IMR-90 (cell line): ENCODE results near the gene FNDC5. TPM values are rescaled to one million over a fixed set of nuclear protein-coding genes. Genes with fewer than 3 reads are reported as not detected.

Experiments
- ATAC-seq: fragments of 200-7000 bp; cut with Tn5 transposase; 2 replicates; pipeline ENCODE4 v1.9.1; 2020; ENCODE audit warnings: low read depth, mild to moderate bottlenecking, moderate library complexity
- Bru-seq: library from RNA; stranded (reverse); fragments of 400-500 nt; gene quantifications from one replicate; lab custom pipeline; 2021; lab: Mats Ljungman, UMichigan
- BruChase-seq, 2 experiments: library from RNA; stranded (reverse); fragments of 400-500 nt; gene quantifications; one replicate each; lab custom pipeline; 2021; lab: Mats Ljungman, UMichigan
- BruUV-seq: library from RNA; stranded (reverse); fragments of 400-500 nt; replicated peaks from 2 replicates; lab custom pipeline; 2021; lab: Mats Ljungman, UMichigan
- CTCF ChIA-PET: fragments of 300-600 bp; formaldehyde crosslinking; extraction: SDS; loops from one replicate; lab custom pipeline; 2021; ENCODE audit warnings: antibody characterized with exemption; lab: Yijun Ruan, JAX
- POLR2A ChIA-PET: fragments of 300-600 bp; sonication (Branson Sonifier 250); formaldehyde crosslinking; loops from one replicate; lab custom pipeline; 2022; ENCODE audit warnings: antibody characterized with exemption; ENCODE audit not compliant: unreplicated experiment; lab: Charles Lee
- DNase-seq: peaks from one replicate; pipeline ENCODE4 v3.0.0; 2013
- H2AFZ ChIP-seq: replicated peaks from 2 replicates; pipeline ENCODE3; 2013; ENCODE audit warnings: low read length, mild to moderate bottlenecking; ENCODE audit not compliant: poor library complexity
- H2AK5ac ChIP-seq: 2 replicates; pipeline ENCODE4 v1.6.1; 2013; ENCODE audit warnings: low read depth, low read length, inconsistent platforms
- H2AK9ac ChIP-seq: replicated peaks from 2 replicates; pipeline ENCODE3; 2013; ENCODE audit warnings: mild to moderate bottlenecking, low read depth, low read length, moderate library complexity; ENCODE audit not compliant: poor library complexity
- H2BK120ac ChIP-seq: 2 replicates; pipeline ENCODE4 v1.6.1; 2013; ENCODE audit warnings: low read depth, low read length, inconsistent platforms
- H2BK15ac ChIP-seq: 3 replicates; pipeline ENCODE4 v1.6.1; 2013; ENCODE audit warnings: low read depth, low read length, inconsistent platforms
- H2BK20ac ChIP-seq: 2 replicates; pipeline ENCODE4 v1.6.1; 2013; ENCODE audit warnings: low read depth, mild to moderate bottlenecking, inconsistent platforms, low read length, moderate library complexity
- H2BK5ac ChIP-seq: 2 replicates; pipeline ENCODE4 v1.6.1; 2013; ENCODE audit warnings: mild to moderate bottlenecking, low read depth, low read length, inconsistent platforms; ENCODE audit not compliant: poor library complexity, severe bottlenecking
- H3K14ac ChIP-seq: replicated peaks from 2 replicates; pipeline ENCODE4 v1.6.1; 2013; ENCODE audit warnings: low read depth, low read length, inconsistent platforms
- H3K18ac ChIP-seq: 2 replicates; pipeline ENCODE4 v1.6.1; 2013; ENCODE audit warnings: low read depth, low read length, control low read depth
- H3K23ac ChIP-seq: 2 replicates; pipeline ENCODE4 v1.6.1; 2013; ENCODE audit warnings: low read depth, low read length, inconsistent platforms
- H3K27ac ChIP-seq: 2 replicates; pipeline ENCODE4 v1.5.1; 2013; ENCODE audit warnings: mild to moderate bottlenecking, control low read depth, low read length; ENCODE audit not compliant: insufficient read depth
- H3K27me3 ChIP-seq: 2 replicates; pipeline ENCODE4 v1.6.1; 2013; ENCODE audit warnings: low read length; ENCODE audit not compliant: control insufficient read depth, insufficient read depth
- H3K36me3 ChIP-seq: 2 replicates; pipeline ENCODE4 v1.6.1; 2013; ENCODE audit warnings: low read length, mixed read lengths; ENCODE audit not compliant: control insufficient read depth, insufficient read depth
- H3K4ac ChIP-seq: 2 replicates; pipeline ENCODE4 v1.6.1; 2013; ENCODE audit warnings: low read depth, low read length, inconsistent platforms
- H3K4me1 ChIP-seq: 2 replicates; pipeline ENCODE4 v1.6.1; 2013; ENCODE audit warnings: low read length, mixed read lengths; ENCODE audit not compliant: control insufficient read depth, insufficient read depth
- H3K4me2 ChIP-seq: 2 replicates; pipeline ENCODE4 v1.6.1; 2013; ENCODE audit warnings: low read depth, mild to moderate bottlenecking, control low read depth, low read length, moderate library complexity
- H3K4me3 ChIP-seq: 2 replicates; pipeline ENCODE4 v1.5.1; 2013; ENCODE audit warnings: low read depth, mild to moderate bottlenecking, control low read depth, low read length, moderate library complexity; ENCODE audit not compliant: insufficient read depth
- H3K56ac ChIP-seq: 2 replicates; pipeline ENCODE4 v1.6.1; 2013; ENCODE audit warnings: low read length, inconsistent platforms; ENCODE audit not compliant: insufficient read depth; ENCODE audit errors: extremely low read depth
- H3K79me1 ChIP-seq, 2 experiments: 2 replicates each; pipeline ENCODE4 v1.6.1; 2013; ENCODE audit warnings: low read length in 2 of 2, inconsistent platforms in 1 of 2, low read depth in 1 of 2
- H3K9ac ChIP-seq: 2 replicates; pipeline ENCODE4 v1.6.1; 2013; ENCODE audit warnings: low read depth, low read length, control low read depth
- H3K9me1 ChIP-seq: 2 replicates; pipeline ENCODE4 v1.6.1; 2013; ENCODE audit warnings: low read length, inconsistent platforms; ENCODE audit not compliant: insufficient read depth
- H3K9me3 ChIP-seq: 2 replicates; pipeline ENCODE4 v1.6.1; 2013; ENCODE audit warnings: low read length; ENCODE audit not compliant: control insufficient read depth, insufficient read depth
- H4K20me1 ChIP-seq: 2 replicates; pipeline ENCODE4 v1.6.1; 2013; ENCODE audit warnings: low read length, inconsistent platforms; ENCODE audit not compliant: insufficient read depth
- H4K5ac ChIP-seq: 2 replicates; pipeline ENCODE4 v1.6.1; 2013; ENCODE audit warnings: mild to moderate bottlenecking, low read depth, low read length, control low read depth
- H4K8ac ChIP-seq, 2 experiments: 2 replicates each; pipeline ENCODE4 v1.6.1; 2013; ENCODE audit warnings: low read depth in 2 of 2, low read length in 2 of 2, control low read depth in 1 of 2, inconsistent platforms in 1 of 2
- H4K91ac ChIP-seq: 2 replicates; pipeline ENCODE4 v1.6.1; 2013; ENCODE audit warnings: low read depth, low read length, inconsistent platforms; ENCODE audit not compliant: insufficient read depth
- FOS ChIP-seq: fragments of 150-350 bp; IDR thresholded peaks from 2 replicates; pipeline ENCODE4 v1.6.1; 2016; ENCODE audit warnings: low read depth, low read length
- MAZ ChIP-seq: IDR thresholded peaks from 2 replicates; pipeline ENCODE4 v1.6.1; 2012; ENCODE audit warnings: low read depth, mild to moderate bottlenecking, low read length, improper control_type of control experiment, moderate library complexity, borderline replicate concordance
- WGBS, 2 experiments: methylation state at CpG; one replicate each; pipeline versions ENCODE4 v1.1.5 to v1.1.7; 2013; ENCODE audit warnings: missing lambda C conversion rate in 2 of 2; ENCODE audit not compliant: insufficient read length in 1 of 2; ENCODE audit errors: extremely low coverage in 2 of 2; 5-methylcytosine and 5-hydroxymethylcytosine counted together
- dilution Hi-C: fragments of 300-500 bp; cut with HindIII; formaldehyde crosslinking; loops from one replicate; pipeline ENCODE4 v1.14.3; 2018; ENCODE audit warnings: low sequenced_read_pairs; ENCODE audit not compliant: unreplicated experiment
- in situ Hi-C: fragments of 300-500 bp; cut with MboI; formaldehyde crosslinking; loops from 3 replicates; pipeline ENCODE4 v1.14.3; 2019; ENCODE audit warnings: low sequenced_read_pairs, inconsistent platforms, mixed read lengths
- intact Hi-C: fragments of 100-400 bp; cut with micrococcal nuclease; formaldehyde crosslinking; loops from 2 replicates; pipeline ENCODE4 v1.10.0; 2022
- long read RNA-seq: library from polyadenylated mRNA; unstranded; transcript quantifications from one replicate; pipeline ENCODE4 v2.0.0, GENCODE V29; 2021; ENCODE audit not compliant: unreplicated experiment
- polyA plus RNA-seq, 3 experiments: library from polyadenylated mRNA; depleted of rRNA; stranded (reverse); fragments of >200 nt; gene quantifications; 2 replicates each; pipeline ENCODE4 v1.2.3, GENCODE V29; 2012; ENCODE audit warnings: low replicate concordance in 1 of 3
- total RNA-seq: library from RNA; depleted of rRNA; stranded (reverse); fragments of >200 nt; gene quantifications from 2 replicates; pipeline ENCODE4 v1.2.3, GENCODE V29; 2012; rRNA removed

The FNDC5 gene
- total RNA-seq (1.6 and 1.7 TPM in 2 replicates), polyA plus RNA-seq (2012; rRNA removed) (1.2 and 1.5 TPM in 2 replicates), Bru-seq, nascent RNA (percentile 8 among the genes with signal in this experiment), BruChase-seq, experiment 1, labeled RNA remaining after a 6-hour chase (percentile 7 among the genes with signal in this experiment), BruChase-seq, experiment 2, labeled RNA remaining after a 2-hour chase (percentile 12 among the genes with signal in this experiment)
- polyA plus RNA-seq (2012; cell fraction: cytosol; rRNA removed) = 0.74 and 0.98 TPM in 2 replicates
- polyA plus RNA-seq (2012; cell fraction: nucleus; rRNA removed; ENCODE audit: low replicate concordance) = 3.2 and 4.6 TPM in 2 replicates
- long read RNA-seq = 0 reads

GRCh38 chr1:32870615-32871363 is at the start of gene FNDC5:
Gene FNDC5, minus strand, starts transcription at chr1:32870912.
- Histone ChIP-seq H3K9me1 (no peaks in the 10 kb centered on the region), H3K14ac (no peak within 1 kb of the TSS), H3K4ac (no peak within 1 kb of the TSS), H4K91ac (no peak within 1 kb of the TSS), H3K18ac (no peak within 1 kb of the TSS), H2BK120ac (no peak within 1 kb of the TSS), H3K23ac (peak within 1 kb of the TSS; percentile 74), H3K79me1 (no peaks in the 10 kb centered on the region), H3K9me3 (no peaks in the 10 kb centered on the region), H3K4me1 (peaks cover 4% of the 10 kb centered on the region; the same call in 1 of the 2 replicates), H3K56ac (no peak within 1 kb of the TSS), H4K8ac (no peak within 1 kb of the TSS), H4K20me1 (peaks cover 12% of the 10 kb centered on the region), H2BK15ac (no peak within 1 kb of the TSS), H2AK5ac (peak within 1 kb of the TSS; percentile 37; the same call in 1 of the 2 replicates), H3K36me3 (peaks cover 1% of the 10 kb centered on the region; the same call in 1 of the 2 replicates), H4K5ac (no peak within 1 kb of the TSS), H3K27me3 (peaks cover 15% of the 10 kb centered on the region), H2BK5ac (no peak within 1 kb of the TSS), H2AK9ac (peak within 1 kb of the TSS; percentile 77), H3K9ac (peak within 1 kb of the TSS; percentile 49; the same call in 1 of the 2 replicates), H3K27ac (no peak within 1 kb of the TSS), H3K4me3 (peak within 1 kb of the TSS; percentile 22), H3K4me2 (peak within 1 kb of the TSS; percentile 78), H2AFZ (peak within 1 kb of the TSS; percentile 86), H2BK20ac (no peak within 1 kb of the TSS)
- ChIA-PET POLR2A (no interaction called here), CTCF (interaction anchor here (1.4 kb wide), 1 partner anchor 159 kb away, joined by 4 read pairs; no protein-coding TSS in a partner anchor)
- in situ Hi-C loops (no loop called here), dilution Hi-C loops (no loop called here), intact Hi-C loops (no loop called here)
- ATAC-seq (peak; percentile 83), DNase-seq (peak; percentile 11)
- no TSS peak for BruUV-seq
- 0 out of 2 replicates have a peak, but pooled peaks have one; percentile 34 for TF ChIP-seq MAZ
- TF ChIP-seq FOS = no peak
- 2% methylated on average over 26 of the region's 99 CpGs; no CpG with 5 or more reads in 1 of the 2 experiments for WGBS, 2 experiments
